ENCODE results near the gene PHACTR1. TPM values are rescaled to one million over a fixed set of nuclear protein-coding genes. Genes with fewer than 3 reads are reported as not detected.

The PHACTR1 gene
- total RNA-seq, 2 experiments from 2014 or later, result 0.11 TPM; not detected in 1

- intact Hi-C loops (cut with micrococcal nuclease), result no loop called here
- Mint-ChIP-seq H3K27ac (no peak overlapping the region), H3K27me3 (peaks cover 6% of the 10 kb centered on the region), H3K4me3 (no peak overlapping the region), H3K36me3 (ENCODE audit: low read depth) (no peaks in the 10 kb centered on the region), H3K9me3 (no peaks in the 10 kb centered on the region), H3K4me1 (ENCODE audit: low read depth) (no peaks in the 10 kb centered on the region)
- CTCF ChIA-PET, result no interaction called here
- POLR2A ChIA-PET, result no interaction called here
- no peak for DNase-seq
- TF ChIP-seq, protein P1, sequence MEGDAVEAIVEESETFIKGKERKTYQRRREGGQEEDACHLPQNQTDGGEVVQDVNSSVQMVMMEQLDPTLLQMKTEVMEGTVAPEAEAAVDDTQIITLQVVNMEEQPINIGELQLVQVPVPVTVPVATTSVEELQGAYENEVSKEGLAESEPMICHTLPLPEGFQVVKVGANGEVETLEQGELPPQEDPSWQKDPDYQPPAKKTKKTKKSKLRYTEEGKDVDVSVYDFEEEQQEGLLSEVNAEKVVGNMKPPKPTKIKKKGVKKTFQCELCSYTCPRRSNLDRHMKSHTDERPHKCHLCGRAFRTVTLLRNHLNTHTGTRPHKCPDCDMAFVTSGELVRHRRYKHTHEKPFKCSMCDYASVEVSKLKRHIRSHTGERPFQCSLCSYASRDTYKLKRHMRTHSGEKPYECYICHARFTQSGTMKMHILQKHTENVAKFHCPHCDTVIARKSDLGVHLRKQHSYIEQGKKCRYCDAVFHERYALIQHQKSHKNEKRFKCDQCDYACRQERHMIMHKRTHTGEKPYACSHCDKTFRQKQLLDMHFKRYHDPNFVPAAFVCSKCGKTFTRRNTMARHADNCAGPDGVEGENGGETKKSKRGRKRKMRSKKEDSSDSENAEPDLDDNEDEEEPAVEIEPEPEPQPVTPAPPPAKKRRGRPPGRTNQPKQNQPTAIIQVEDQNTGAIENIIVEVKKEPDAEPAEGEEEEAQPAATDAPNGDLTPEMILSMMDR (IDR thresholded peaks at IDR 0.05), result no peak
- ATAC-seq, result no peak
Observed at GRCh38 chr6:12848964-12849808, 132.6 kb downstream of the PHACTR1 start.

GRCh38 chr6:12849809-12850198 lies 133.2 kb downstream of the PHACTR1 start:
- intact Hi-C loops (cut with micrococcal nuclease), result no loop called here
- no peak overlapping the region for H3K27ac Mint-ChIP-seq
- DNase-seq (no peak), ATAC-seq (no peak)
- ChIA-PET CTCF (no interaction called here), POLR2A (no interaction called here)
- peaks cover 6% of the 10 kb centered on the region for H3K27me3 Mint-ChIP-seq
- H3K9me3 Mint-ChIP-seq, result no peaks in the 10 kb centered on the region
- no peaks in the 10 kb centered on the region for H3K4me1 Mint-ChIP-seq (ENCODE audit: low read depth)
- no peaks in the 10 kb centered on the region for H3K36me3 Mint-ChIP-seq (ENCODE audit: low read depth)
- TF ChIP-seq, protein P1 (IDR thresholded peaks at IDR 0.05), result no peak
- no peak overlapping the region for H3K4me3 Mint-ChIP-seq

GRCh38 chr6:12851123-12851695 lies 134.6 kb downstream of the PHACTR1 start:
- peaks cover 5% of the 10 kb centered on the region for H3K27me3 Mint-ChIP-seq
- DNase-seq (no peak), ATAC-seq (no peak)
- H3K9me3 Mint-ChIP-seq, result no peaks in the 10 kb centered on the region
- POLR2A ChIA-PET, result no interaction called here
- intact Hi-C loops (cut with micrococcal nuclease), result no loop called here
- H3K4me1 Mint-ChIP-seq (ENCODE audit: low read depth), result no peaks in the 10 kb centered on the region
- TF ChIP-seq, protein P1 (IDR thresholded peaks at IDR 0.05), result no peak
- no peaks in the 10 kb centered on the region for H3K36me3 Mint-ChIP-seq (ENCODE audit: low read depth)
- CTCF ChIA-PET, result no interaction called here
- H3K4me3 Mint-ChIP-seq, result no peak overlapping the region
- H3K27ac Mint-ChIP-seq, result no peak overlapping the region

DNA sequence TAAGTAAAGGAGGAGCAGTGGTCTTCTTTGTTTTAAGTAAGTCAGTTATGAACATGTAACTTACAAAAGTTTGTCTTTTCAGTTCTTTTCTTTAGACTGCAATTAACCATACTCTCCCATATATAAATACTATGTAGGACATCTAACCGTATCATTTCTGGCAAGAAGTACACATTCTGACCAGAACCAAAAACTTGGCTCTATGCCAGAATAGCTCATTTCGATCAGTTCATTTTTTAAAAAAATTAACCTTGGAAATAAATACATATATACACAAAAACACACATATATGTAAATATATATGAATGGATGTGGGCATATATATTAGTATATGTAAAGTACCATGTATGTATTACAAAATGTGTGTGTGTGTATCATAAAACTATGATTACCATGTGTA lies 145.0 kb downstream of the PHACTR1 start:
- POLR2A ChIA-PET, result no interaction called here
- ATAC-seq (no peak), DNase-seq (no peak)
- Mint-ChIP-seq H3K27me3 (peaks cover 6% of the 10 kb centered on the region), H3K9me3 (no peaks in the 10 kb centered on the region), H3K27ac (no peak overlapping the region), H3K36me3 (ENCODE audit: low read depth) (no peaks in the 10 kb centered on the region), H3K4me1 (ENCODE audit: low read depth) (no peaks in the 10 kb centered on the region), H3K4me3 (no peak overlapping the region)
- TF ChIP-seq, protein P1 (IDR thresholded peaks at IDR 0.05), result no peak
- intact Hi-C loops (cut with micrococcal nuclease), result no loop called here
- CTCF ChIA-PET, result no interaction called here

DNA sequence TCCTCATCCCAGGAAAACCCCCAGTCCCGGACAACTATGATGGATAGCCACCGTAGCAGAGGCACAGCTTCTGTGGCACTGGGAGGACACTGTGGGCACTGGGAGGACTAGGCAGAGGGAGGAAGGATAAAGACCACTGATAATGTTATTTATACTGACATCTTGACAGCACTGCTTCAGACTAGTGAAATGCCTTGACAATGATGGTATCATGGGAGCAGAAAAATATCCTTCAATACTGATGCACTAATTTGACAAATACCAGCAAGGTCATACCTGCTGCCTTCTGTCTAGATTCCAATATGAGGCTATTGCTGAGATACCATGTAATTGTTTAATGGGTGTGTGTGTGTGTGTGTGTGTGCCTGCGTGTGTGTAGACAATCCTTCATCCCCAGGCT lies 148.6 kb downstream of the PHACTR1 start:
- intact Hi-C loops (cut with micrococcal nuclease), result no loop called here
- no peaks in the 10 kb centered on the region for H3K9me3 Mint-ChIP-seq
- TF ChIP-seq, protein P1 (IDR thresholded peaks at IDR 0.05), result no peak
- H3K4me1 Mint-ChIP-seq (ENCODE audit: low read depth), result no peaks in the 10 kb centered on the region
- no peak overlapping the region for H3K27ac Mint-ChIP-seq
- H3K27me3 Mint-ChIP-seq, result peaks cover 4% of the 10 kb centered on the region
- ATAC-seq (no peak), DNase-seq (no peak)
- CTCF ChIA-PET, result no interaction called here
- no peak overlapping the region for H3K4me3 Mint-ChIP-seq
- H3K36me3 Mint-ChIP-seq (ENCODE audit: low read depth), result no peaks in the 10 kb centered on the region
- POLR2A ChIA-PET, result no interaction called here
